Colonic mucosa (tissue), 4 donors: Measurements from ENCODE around the gene CFAP20. TPM values are rescaled to one million over a fixed set of nuclear protein-coding genes. Genes with fewer than 3 reads are reported as not detected.
"Not testable (repeated sequence)": the region's sequence is repeated elsewhere in the genome, so short reads cannot be mapped to it uniquely, and the experiment has no call there.

Source experiments
- DNase-seq: peaks from one replicate; pipeline ENCODE4 v3.0.0-alpha.2; 2020
- H3K27ac ChIP-seq: fragments of 200-600 bp; one replicate; pipeline ENCODE4 v1.8.0; 2021
- H3K27me3 ChIP-seq: fragments of 200-600 bp; one replicate; pipeline ENCODE4 v1.8.0; 2021
- H3K36me3 ChIP-seq: fragments of 200-600 bp; one replicate; pipeline ENCODE4 v1.8.0; 2021
- H3K4me1 ChIP-seq: fragments of 200-600 bp; one replicate; pipeline ENCODE4 v1.8.0; 2021; ENCODE audit warnings: mild to moderate bottlenecking
- H3K4me3 ChIP-seq: fragments of 200-600 bp; one replicate; pipeline ENCODE4 v1.8.0; 2021
- H3K9ac ChIP-seq, 2 donors: one replicate each; pipeline ENCODE4 v1.7.0; 2013; ENCODE audit warnings: control low read depth in 2 of 2, low read depth in 2 of 2, low read length in 2 of 2
- H3K9me3 ChIP-seq: fragments of 200-600 bp; one replicate; pipeline ENCODE4 v1.8.0; 2021
- intact Hi-C: fragments of 100-400 bp; cut with DNase I; formaldehyde crosslinking; loops from one replicate; pipeline ENCODE4 v1.14.1; 2022
- total RNA-seq, 2 donors: library from RNA; stranded (reverse); fragmentation: NEBNext Ultra II Directional in 1 of 2; extraction: Animal tissue kit (Norgen Biotek cat#: 25700) in 1 of 2; gene quantifications; one replicate each; pipeline ENCODE4 v1.2.1, GENCODE V29; 2021
- TF ChIP-seq, protein P1 (sequence below): fragments of 200-600 bp; IDR thresholded peaks from one replicate; pipeline ENCODE4 v1.8.0; 2022; ENCODE audit warnings: antibody characterized with exemption, mild to moderate bottlenecking
- donor health status: healthy.
- donor health status: DM: no; HTN: no; CAD: no.
- donor health status: DM: no; HTN: no; CAD: no.

CFAP20 gene
- total RNA-seq, 2 donors from 2014 or later, result 26.7 to 32.1 TPM

DNA sequence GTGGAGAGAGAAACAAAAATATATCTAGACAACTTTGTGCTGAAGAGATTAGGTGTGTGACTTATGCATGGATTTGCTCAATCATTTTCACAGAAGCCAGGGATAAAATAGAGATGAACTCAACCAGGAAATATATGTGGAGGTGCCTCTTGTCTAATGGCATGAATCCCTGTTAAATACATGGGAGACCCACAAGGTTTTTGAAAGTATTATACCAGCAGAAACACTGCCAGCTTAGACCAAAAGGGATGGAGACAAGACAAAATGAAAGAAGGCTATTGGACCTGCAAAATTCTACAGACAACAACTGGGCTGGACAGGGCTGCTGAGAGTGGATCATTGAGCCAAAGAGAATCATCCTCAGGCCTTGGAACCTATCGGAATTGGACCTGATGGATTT lies 52.7 kb downstream of the CFAP20 start:
- Histone ChIP-seq H3K9ac (no peak overlapping the region), H3K27me3 (no peaks in the 10 kb centered on the region), H3K4me3 (no peak overlapping the region), H3K36me3 (no peaks in the 10 kb centered on the region), H3K4me1 (no peaks in the 10 kb centered on the region), H3K27ac (no peak overlapping the region), H3K9me3 (no peaks in the 10 kb centered on the region)
- intact Hi-C loops, result no loop called here
- DNase-seq, result no peak
- TF ChIP-seq, protein P1, sequence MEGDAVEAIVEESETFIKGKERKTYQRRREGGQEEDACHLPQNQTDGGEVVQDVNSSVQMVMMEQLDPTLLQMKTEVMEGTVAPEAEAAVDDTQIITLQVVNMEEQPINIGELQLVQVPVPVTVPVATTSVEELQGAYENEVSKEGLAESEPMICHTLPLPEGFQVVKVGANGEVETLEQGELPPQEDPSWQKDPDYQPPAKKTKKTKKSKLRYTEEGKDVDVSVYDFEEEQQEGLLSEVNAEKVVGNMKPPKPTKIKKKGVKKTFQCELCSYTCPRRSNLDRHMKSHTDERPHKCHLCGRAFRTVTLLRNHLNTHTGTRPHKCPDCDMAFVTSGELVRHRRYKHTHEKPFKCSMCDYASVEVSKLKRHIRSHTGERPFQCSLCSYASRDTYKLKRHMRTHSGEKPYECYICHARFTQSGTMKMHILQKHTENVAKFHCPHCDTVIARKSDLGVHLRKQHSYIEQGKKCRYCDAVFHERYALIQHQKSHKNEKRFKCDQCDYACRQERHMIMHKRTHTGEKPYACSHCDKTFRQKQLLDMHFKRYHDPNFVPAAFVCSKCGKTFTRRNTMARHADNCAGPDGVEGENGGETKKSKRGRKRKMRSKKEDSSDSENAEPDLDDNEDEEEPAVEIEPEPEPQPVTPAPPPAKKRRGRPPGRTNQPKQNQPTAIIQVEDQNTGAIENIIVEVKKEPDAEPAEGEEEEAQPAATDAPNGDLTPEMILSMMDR, result no peak

DNA sequence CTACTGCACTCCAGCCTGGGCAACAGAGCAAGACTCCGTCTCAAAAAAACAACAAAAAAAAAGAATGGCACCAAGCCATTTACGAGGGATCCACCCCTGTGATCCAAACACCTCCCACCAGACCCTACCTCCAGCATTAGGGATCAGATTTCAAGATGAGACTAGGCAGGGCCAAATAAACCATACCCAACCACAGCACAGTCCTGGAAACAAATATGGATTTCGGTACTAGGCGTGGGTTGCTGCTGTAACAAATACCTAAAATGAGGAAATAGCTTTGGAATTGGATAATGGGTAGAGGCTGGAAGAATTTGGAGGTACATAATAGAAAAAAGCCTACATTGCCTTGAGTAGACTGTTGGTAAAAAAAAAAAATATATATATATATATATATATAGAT lies 54.5 kb downstream of the CFAP20 start:
- Histone ChIP-seq H3K9me3 (no peaks in the 10 kb centered on the region), H3K4me1 (no peaks in the 10 kb centered on the region), H3K36me3 (no peaks in the 10 kb centered on the region), H3K27me3 (no peaks in the 10 kb centered on the region), H3K4me3 (no peak overlapping the region), H3K27ac (no peak overlapping the region), H3K9ac (no peak overlapping the region)
- DNase-seq, result no peak
- intact Hi-C loops, result no loop called here
- TF ChIP-seq, protein P1, result no peak

- H3K27ac ChIP-seq, DNase-seq, H3K4me1 ChIP-seq, intact Hi-C loops, H3K36me3 ChIP-seq, H3K9ac ChIP-seq, H3K27me3 ChIP-seq, H3K9me3 ChIP-seq, H3K4me3 ChIP-seq: not testable (repeated sequence)
Observed at GRCh38 chr16:58073086-58073485, 56.1 kb downstream of the CFAP20 start.

- H3K36me3 ChIP-seq, DNase-seq, H3K4me3 ChIP-seq, H3K9me3 ChIP-seq, H3K27me3 ChIP-seq, intact Hi-C loops, H3K4me1 ChIP-seq, H3K9ac ChIP-seq, H3K27ac ChIP-seq: not testable (repeated sequence)
Observed at GRCh38 chr16:58072134-58072533, 57.0 kb downstream of the CFAP20 start.

- H3K36me3 ChIP-seq, result no peaks in the 10 kb centered on the region
- H3K4me3 ChIP-seq, result no peak overlapping the region
- no peak overlapping the region for H3K27ac ChIP-seq
- intact Hi-C loops, result no loop called here
- TF ChIP-seq, protein P1, result no peak
- no peak for DNase-seq
- H3K27me3 ChIP-seq, result no peaks in the 10 kb centered on the region
- no peak overlapping the region for H3K9ac ChIP-seq
- no peaks in the 10 kb centered on the region for H3K9me3 ChIP-seq
- H3K4me1 ChIP-seq, result no peaks in the 10 kb centered on the region
Observed at GRCh38 chr16:58070585-58070984, 58.6 kb downstream of the CFAP20 start.

Other genes starting within 250 kb of the CFAP20 start
- gene CNGB1, start 158.3 kb downstream of the CFAP20 start, total RNA-seq, result under 1 TPM; 0.05 to 0.69 TPM
- gene ZNF319, start 128.7 kb downstream of the CFAP20 start, total RNA-seq, result 1 to 10 TPM; 3.5 to 5.3 TPM
- 10 to 100 TPM; 34.2 to 49.8 TPM for gene USB1, start 128.0 kb downstream of the CFAP20 start, total RNA-seq
- gene MMP15, start 103.6 kb downstream of the CFAP20 start, total RNA-seq, result 100 to 1,000 TPM in 1 of 2 donors, 10 to 100 TPM in 1; 79.2 to 126 TPM
- 10 to 100 TPM; 53.4 to 62.0 TPM for gene CSNK2A2, start 68.7 kb upstream of the CFAP20 start, total RNA-seq
- gene PRSS54, start 165.6 kb upstream of the CFAP20 start, total RNA-seq, result not detected